T1000 (cell line): ENCODE measurements around the gene SOX30.
"Not testable (repeated sequence)": the region's sequence is repeated elsewhere in the genome, so short reads cannot be mapped to it uniquely, and the experiment has no call there.

Experiments
- DNase-seq: peaks from one replicate; lab custom pipeline; 2025; ENCODE audit warnings: mixed read lengths; lab: John Stamatoyannopoulos, UW

Gene SOX30

DNA sequence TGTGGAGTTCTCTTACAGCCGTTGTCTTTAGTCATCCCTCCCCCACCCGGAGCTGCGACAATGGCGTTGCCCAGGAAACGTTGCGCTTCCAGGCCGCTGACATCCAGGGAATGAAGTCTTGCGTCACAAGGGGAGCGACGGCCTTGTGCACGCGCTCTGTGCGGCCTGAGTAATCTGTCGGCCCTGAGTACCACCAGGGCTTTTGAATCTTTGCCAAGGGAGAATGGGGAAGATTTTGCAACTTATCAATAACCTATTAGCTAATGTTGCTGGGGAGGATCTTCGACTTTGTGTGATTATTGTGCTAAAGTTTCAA is at the start of gene SOX30:
SOX30 (minus strand) TSS at position 62 of the 316 bp plus-strand sequence. CDS start 360 bp downstream, outside the sequence.
- no peak for DNase-seq

DNA sequence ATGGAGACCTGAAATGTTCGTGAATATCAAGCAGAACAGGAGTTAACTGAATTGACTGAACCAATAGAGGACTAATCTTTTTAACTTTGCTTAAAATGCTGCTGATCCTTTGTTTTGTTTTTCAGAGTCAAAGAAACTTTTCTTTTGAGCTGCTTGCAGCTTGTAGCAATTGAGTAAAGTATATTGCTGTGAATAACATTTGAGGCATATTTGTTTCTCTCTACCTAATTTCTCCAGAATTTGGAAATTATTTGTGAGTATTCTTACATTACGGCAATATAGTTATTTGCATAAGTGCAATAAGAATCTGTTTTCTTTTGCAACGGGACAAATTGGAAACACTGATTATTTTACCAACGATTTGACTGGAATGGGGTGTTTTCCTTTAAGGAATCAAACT is 46.4 kb upstream of the SOX30 start:
- not testable (repeated sequence) for DNase-seq

DNA sequence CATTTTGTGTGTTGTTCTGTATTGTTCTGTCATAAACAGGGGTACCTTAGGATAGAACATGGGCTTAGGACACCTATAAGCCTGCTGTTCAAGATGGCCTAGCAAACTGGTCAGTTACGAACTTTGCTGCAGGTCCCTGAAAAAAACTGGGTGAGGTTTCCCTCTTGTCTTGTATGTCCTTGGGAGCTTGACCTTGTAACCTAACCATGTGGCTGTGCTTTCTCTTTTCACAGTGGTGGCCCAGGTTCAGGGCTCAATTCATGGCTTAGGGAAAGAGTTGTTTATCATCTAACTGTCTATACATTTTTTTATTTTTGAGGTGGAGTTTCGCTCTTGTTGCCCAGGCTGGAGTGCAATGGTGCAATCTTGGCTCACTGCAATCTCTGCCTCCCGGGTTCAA is 43.9 kb upstream of the SOX30 start:
- not testable (repeated sequence) for DNase-seq

DNA sequence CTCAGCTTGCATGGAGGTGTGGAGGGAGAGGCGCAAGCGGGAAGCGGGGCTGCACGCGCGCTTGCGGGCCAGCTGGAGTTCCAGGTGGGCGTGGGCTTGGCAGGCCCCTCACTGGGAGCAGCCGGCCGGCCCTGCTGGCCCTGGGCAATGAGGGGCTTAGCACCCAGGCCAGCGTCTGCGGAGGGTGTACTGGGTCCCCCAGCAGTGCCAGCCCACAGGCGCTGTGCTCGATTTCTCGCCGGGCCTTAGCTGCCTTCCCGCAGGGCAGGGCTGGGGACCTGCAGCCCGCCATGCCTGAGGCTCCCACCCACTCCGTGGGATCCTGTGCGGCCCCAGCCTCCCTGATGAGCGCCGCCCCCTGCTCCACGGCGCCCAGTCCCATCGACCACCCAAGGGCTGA is 41.6 kb upstream of the SOX30 start:
- not testable (repeated sequence) for DNase-seq

DNA sequence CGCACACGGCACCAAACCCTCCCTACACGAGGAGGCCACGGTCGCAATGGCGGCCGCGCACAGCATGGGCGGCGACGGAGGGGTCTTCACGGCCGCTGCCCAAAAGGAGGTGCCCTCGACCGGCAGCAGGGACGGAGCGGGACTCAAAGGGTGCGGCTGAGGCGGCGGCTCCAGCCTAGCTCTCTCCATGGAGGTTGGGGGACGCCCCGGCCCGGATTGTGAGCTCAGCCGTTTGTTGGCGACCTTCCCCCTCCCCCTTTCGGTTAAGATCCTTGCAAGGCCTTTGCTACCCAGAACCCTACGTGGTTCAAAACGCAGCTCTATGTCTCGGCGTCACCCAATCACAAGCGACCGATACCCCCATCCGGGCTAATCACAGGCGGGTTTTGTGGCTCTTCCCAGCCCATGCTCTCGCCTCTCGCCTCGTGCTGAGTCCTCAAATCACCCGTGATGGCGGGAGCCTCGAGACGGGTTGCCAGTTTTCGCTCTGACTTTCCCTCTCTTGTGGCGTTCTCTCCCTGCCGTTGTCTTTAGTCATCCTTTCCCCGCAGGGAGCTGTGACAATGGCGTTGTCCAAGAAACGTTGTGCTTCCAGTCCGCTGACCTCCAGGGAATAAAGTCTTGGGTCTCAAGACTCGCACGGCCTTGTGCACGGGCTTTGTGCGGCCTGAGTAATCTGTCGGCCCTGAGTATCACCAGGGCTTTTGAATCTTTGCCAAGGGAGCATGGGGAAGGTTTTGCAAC is 38.6 kb upstream of the SOX30 start:
- DNase-seq, result no peak

DNA sequence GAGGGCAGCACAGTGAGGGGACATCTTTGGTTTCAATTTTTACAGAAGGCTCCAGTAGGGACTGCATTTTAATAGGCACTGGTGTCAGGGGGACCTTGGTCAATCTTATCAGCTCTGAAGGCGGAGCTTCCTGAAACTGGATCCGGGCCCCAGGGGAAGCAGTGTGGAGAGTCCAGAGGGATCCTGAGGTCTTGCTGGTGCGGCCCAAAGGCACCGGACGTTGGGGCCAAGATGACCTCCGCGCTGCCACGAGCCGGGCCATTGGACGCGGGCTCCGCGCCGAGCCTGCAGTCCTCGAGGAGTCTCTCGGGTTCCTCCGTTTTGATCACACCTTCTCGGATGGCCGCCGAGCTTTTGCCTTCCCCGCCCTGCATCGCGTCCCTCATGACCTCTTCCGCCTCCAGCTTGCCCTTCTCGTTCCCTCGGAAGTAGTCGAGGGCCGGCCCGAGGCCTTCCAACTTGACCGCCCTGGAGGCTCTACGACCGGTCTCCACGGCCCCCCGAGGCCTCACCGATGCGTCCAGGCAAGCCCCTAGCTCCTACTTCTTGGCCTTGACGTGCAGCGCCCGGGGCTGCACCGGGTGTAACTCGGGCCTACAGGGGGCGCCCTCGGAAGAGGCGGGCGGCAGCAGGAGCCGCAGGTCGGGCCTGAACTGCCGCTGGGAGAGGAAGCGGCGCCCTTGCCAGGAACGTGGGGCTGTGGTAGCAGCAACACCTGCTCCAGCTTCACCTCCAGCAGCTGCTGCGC is 37.9 kb upstream of the SOX30 start:
- DNase-seq, result no peak

DNA sequence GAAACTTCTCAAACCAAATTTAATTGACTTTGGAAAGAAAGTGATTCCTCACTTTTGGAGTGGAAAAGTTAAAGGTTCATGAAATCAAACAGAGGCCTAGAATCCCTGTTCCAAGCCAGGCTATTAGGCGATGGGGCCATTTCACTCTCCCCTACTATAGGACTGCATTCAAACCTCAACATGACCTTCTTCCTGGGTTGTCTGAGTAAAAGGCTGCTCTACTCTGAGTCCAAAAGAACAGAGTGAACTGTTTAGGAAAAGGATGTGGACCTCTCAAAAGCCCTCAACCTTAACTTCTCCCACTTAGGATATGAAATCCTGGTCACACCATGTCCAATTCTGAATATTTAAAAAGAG is 34.9 kb upstream of the SOX30 start:
- DNase-seq, result no peak

DNA sequence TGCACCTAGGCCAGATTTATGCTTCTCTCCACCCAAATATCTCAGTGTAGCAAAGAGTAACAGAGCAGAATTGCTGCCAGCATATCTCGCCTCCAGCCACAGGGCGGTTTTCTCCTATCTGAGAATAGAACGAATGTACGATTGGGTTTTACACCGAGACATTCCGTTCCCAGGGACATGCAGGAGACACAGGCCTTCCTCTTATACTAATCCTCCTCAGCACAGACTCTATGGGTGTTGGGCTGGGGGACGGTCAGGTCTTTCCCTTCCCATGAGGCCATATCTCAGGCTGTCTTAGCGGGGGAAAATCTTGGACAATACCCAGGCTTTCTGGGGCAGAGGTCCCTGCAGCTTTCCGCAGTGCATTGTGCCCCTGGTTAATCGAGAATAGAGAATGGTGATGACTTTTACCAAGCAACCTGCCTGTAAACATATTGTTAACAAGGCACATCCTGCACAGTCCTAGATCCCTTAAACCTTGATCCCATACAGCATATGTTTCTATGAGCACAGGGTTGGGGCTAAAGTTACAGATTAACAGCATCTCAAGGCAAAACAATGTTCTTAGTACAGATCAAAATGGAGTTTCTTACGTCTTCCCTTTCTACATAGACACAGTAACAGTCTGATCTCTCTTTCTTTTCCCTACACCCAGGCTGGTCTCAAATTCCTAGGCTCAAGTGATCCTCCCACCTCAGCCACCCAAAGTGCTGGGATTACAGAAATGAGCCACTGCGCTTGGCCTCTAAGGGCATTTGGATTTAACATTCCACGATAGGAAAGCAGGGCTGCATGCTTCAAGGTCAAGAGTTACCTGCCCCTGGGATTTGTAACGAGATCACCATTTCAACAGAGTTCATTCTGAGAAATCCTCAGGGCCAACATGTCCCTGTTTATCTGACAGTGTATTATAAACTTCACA is 34.3 kb upstream of the SOX30 start:
- not testable (repeated sequence) for DNase-seq

DNA sequence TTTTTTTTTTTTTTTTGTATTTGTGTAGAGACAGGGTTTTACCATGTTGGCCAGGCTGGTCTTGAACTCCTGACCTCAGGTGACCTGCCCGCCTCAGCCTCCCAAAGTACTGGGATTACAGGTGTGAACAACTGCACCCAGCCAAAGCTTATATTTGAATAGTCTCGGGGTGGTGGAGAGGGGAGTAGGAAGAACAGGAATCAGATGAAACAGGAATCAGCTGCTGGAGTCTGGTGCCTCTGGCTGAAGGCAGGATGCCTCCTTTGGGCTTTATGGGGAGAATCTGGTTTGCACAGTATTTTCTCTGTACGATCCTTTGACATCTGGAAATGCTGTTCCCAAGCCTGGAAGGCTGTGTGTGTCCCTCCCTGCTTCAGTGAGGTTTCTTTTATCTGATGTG is 30.0 kb upstream of the SOX30 start:
- DNase-seq, result no peak

DNA sequence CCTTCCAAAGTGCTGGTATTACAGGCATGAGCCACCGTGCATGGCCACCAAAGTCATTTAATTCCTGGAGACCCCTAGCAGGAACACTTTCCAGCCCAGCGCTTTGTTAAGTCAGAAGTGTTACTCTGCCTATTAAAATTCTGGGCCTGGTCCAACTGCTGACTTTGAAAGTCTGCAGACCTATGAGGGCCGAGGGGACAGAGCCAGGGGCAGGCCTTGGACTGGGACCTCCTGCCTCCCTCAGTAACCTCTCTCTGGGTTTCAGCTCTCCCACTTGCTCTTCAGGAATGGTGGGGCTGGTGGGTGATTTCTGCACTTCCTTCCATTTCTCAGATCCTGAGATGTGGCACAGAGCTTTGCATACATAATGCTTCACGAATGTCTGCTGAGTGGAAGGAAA is 28.8 kb upstream of the SOX30 start:
- no peak for DNase-seq

DNA sequence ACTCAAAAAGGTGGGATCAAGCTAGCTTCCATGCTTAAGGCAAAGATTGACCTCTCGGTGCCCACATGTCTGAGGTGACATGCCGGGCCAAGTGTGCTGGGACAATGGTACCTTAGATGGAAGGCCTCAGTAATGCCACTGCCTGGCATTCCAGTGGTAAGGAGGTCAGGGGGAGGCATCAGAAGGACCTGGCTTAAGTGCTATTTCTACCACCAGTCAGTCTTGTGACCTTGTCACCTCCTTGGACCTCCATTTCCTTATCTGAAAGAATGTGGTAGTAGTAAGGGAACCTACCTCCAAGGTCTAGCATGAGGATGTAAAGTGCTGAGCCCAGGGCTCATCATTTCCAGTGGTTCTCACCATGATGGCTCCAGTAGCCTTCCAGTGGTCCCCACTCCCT is 28.0 kb upstream of the SOX30 start:
- no peak for DNase-seq

DNA sequence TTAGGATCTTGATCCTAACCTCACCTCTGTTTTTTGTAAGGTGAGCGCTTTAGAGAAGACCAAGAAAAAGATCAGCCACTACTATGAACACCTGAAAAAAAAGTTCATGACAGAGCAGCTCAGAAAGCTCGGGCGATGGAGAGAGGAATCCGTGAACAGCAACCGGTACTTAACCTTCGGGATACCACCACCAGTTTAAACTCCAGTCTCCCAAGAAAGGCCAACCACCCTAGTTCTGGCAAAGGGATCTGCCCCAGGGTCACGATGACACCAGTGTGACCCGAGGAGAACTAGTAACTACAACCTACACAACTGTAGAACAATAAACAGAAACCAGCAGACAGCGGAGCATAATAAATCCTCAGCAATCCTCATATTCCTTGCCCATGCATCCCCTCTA is 27.6 kb upstream of the SOX30 start:
- DNase-seq, result no peak

DNA sequence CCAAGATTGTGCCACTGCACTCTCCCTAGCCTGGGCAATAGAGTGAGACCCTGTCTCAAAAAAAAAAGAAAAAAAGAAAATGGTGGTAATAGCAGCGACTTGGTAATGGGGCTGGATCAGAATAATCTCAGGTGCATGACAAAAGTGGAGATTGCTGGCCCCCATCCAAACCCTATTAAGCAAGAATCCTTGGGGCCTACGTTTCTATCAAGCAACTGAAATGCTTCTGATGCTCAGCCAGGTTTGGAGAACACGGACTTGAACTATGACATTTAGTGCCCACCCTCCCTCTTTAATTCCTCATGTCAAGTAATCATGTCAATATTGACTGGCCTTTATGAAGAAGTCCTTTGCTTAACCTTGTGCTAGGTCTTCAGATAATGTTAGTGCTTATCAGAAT is 25.7 kb upstream of the SOX30 start:
- DNase-seq, result no peak

DNA sequence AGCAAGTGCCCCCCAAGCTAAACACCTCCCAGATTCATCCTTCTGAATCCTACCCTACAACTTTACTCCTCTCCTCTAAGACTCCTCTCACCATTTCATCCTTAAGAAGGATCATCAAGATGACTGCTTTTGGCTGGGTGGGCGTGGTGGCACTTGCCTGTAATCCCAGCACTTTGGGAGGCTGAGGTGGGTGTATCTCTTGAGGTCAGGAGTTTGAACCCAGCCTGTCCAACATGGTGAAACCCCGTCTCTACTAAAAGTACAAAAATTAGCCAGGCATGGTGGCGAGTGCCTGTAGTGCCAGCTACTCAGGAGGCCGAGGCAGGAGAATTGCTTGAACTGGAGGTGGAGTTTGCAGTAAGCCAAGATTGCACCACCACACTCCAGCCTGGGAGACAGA is 22.1 kb upstream of the SOX30 start:
- DNase-seq, result not testable (repeated sequence)

DNA sequence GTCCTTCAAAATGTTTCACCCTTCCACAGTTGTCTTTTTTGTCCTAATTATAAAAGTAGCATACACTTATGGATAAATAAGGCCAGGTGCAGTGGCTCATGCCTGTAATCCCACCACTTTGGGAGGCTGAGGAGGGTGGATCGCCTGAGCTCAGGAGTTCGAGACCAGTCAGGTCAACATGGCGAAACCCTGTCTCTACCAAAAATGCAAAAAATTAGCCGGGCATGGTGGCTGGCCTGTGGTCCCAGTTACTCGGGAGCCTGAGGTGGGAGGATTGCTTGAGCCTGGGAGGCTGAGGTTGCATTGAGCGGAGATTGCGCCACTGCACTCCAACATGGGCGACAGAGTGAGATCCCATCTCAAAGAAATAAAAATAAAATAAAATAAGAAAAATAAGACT is 20.7 kb upstream of the SOX30 start:
- DNase-seq, result no peak

DNA sequence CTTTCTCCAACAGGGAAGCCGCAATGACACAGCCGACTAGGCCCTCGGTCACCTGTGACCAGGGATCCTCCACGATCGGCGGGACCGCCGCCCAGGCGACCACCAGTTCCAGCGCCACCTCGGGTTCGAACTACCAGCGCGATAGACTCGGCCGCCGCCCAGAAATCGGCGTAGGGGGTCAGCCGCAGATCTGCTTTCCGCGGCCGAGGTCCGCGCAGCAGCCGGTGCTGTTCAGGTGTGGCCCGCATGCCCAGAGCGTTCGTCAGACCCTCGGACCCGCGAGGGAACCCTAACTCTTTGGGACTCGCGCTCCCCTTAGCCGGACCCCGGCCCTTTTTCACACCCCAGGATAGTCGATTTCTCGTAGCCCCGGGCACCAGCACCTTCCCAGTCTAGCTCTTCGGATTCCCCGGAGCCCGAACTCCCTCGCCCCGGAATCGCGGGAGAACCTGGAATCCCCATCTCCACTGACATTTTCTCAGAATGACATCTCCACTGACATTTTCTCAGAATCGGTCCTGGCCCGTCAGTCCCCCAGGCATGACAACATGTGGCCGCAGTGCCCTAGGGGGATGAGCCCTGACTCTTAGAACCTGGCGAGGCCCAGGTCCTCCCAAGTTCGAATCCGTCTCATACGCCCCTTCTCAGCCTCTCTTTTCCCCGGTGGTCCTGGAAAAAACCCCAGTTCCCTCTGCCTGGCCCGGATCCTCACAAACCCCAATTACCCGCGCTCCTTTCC is 19.5 kb upstream of the SOX30 start:
- no peak for DNase-seq

DNA sequence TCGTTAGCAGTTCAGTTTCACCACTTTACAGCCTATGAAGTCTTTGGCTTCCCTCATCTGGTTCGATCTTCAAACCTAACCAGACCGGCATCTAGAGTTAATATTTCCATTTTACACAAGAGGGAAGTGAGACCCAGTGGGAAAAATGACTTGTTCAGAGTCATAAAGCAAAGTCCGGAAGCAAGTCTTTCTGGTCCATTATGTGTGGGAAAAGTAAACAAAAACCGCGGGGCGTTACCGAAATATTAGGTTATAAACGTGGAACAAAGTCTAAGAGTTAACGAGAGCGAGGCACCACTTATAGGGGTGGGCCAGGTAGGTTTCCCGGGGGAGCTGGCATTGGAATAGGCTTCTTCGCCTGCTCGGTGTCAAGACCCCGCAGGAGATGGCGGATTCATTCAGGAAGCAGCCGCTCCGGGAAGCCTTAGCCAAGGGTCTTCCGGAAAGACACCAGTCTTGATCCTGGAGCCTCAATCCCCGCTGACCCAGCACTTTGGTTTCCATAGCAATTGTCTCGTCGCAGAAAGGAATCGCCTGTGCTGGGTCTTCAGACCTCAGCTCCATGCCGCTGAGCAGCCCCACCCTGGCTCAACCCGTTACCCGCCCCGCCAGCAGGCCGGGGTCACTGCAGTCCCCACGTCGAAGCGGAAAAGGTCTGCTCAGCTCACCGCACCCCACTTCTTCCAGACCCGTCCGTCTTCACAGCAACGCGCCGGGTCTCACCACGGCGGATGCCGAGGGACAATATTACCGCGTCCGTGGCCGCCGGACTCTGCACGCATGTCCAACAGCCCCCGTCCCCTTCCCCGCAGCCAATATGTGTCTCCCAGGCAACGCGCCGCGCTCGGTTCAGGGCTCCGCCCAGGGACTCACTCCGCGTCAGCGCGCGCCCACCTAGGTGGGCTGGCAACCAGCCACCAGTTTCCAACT is 18.7 kb upstream of the SOX30 start, which contains the start of gene C5orf52:
C5orf52 (plus strand) TSS at position 872 of the 930 bp plus-strand sequence. CDS start 82 bp downstream, outside the sequence.
- DNase-seq, result no peak

DNA sequence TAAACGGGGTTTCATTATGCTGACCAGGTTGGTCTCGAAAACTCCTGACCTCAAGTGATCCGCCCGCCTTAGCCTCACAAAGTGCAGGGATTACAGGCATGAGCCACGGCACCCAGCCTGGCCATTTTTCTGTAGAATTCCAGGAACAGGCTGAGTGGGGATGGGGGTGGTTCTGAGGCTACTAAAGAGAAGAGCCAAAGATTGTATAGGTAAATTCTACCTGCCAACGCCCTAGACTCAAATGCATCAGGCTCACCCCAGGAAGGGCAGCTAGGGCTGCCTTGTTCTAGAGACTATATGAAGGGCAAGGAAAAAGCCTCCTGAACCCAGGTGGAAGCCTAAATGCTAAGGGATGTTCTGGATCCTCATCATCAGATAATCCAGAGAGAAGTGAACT is 17.5 kb upstream of the SOX30 start:
- DNase-seq, result no peak

DNA sequence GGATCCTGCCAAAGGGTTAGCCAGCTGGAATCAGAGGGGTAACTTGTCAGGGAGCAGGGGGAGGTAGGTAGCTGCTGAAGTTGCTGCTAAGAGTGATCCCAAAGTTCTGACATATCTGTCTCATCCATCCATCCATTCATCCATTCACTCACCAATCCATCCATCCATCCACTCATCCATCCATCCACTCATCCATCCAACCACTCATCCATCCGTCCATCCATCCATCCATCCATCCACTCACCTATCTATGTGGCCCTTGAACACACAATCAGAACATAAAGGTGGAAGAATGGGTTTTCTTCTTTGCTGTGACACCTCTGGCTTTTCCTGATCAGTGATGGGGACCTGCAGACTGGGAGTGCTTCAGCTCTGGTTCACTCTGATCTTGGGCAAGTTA is 16.1 kb upstream of the SOX30 start:
- DNase-seq, result no peak

DNA sequence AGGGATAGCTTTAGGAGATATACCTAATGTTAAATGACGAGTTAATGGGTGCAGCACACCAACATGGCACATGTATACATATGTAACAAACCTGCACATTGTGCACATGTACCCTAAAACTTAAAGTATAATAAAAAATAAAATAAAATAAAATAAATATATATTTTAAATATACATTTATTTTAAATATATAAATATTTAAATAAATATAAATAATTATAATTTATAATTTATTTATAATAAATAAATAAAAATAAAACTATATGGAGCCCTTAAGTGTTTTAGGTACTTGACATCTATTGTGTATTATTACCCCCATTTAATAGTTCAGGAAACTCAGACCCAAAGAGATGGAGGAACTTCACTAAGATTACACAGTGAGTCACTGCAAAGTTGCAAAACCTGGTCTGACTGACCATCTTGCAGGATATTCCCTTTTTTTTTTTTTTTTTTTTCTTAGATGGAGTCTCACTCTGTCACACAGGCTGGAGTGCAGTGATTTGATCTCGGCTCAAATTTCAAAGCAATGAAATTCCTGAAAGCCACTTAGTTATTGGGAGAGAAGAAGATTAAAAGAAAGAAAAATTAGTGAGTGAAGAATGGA is 13.3 kb upstream of the SOX30 start:
- DNase-seq, result no peak
